ENCODE data around the gene DLGAP1. TPM values are rescaled to one million over a fixed set of nuclear protein-coding genes. Genes with fewer than 3 reads are reported as not detected.
A peak's percentile ranks its signal among the peaks of the same experiment; 100 is the strongest.

The DLGAP1 gene
- total RNA-seq, 1 experiment from 2014 or later = 23.0 TPM

DNA sequence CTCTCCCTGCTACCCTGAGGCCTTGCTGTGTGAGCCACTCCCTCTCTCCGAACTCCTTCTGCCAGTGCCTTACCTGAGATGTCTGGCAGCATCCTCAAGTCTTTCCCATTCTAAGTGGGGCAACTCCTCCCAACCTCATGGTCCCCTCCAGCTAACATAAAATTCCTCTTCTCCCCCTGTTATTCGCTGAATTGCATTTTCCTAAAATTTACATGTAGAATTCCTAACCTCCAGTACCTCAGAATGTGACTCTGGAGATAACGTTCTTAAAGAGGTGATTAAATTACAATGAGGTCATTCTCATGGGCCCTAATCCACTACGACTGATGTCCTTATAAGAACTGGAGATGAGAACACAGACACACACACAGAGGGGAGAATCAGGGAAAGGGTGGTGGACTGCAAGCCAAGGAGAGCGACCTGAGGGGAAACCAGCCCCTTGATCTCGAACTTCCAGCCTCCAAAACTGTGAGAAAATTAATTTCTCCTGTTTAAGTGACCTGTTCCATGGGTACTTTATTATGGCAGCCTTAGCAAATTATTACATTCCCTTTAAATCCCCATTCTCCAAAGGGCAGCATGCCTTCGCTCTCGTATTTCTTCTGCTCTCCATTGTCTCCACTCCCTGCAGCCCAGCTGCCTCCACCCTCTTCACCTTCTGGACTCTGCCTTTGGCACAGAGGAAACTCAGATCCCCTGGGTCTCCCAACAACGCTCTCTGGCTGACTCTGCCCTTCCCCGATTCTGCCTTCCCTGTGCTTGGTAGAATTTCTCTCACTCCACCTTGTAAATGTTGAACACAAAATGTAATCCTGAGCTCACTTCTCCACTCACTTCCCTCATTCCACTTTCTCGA is 934.6 kb downstream of the DLGAP1 start:
- Mint-ChIP-seq H3K4me3 (no peak overlapping the region), H3K9me3 (peaks cover 15% of the 10 kb centered on the region), H3K27ac (peak overlapping the region; percentile 38), H3K27me3 (ENCODE audit: low read depth) (peaks cover 3% of the 10 kb centered on the region; the same call in 1 of the 2 replicates), H3K36me3 (peaks cover 17% of the 10 kb centered on the region), H3K4me1 (peaks cover 21% of the 10 kb centered on the region)
- DNase-seq (ENCODE audit: low spot score) (no peak), ATAC-seq (peak; percentile 65)
- POLR2A ChIA-PET = no interaction called here
- TF ChIP-seq ZNF671 (CRISPR knock-in tag; IDR thresholded peaks at IDR 0.05) (no peak), NR2C2 (CRISPR knock-in tag; IDR thresholded peaks at IDR 0.05) (no peak), PRRX2 (CRISPR knock-in tag; IDR thresholded peaks at IDR 0.05) (no peak)
- TF ChIP-seq, protein P1, sequence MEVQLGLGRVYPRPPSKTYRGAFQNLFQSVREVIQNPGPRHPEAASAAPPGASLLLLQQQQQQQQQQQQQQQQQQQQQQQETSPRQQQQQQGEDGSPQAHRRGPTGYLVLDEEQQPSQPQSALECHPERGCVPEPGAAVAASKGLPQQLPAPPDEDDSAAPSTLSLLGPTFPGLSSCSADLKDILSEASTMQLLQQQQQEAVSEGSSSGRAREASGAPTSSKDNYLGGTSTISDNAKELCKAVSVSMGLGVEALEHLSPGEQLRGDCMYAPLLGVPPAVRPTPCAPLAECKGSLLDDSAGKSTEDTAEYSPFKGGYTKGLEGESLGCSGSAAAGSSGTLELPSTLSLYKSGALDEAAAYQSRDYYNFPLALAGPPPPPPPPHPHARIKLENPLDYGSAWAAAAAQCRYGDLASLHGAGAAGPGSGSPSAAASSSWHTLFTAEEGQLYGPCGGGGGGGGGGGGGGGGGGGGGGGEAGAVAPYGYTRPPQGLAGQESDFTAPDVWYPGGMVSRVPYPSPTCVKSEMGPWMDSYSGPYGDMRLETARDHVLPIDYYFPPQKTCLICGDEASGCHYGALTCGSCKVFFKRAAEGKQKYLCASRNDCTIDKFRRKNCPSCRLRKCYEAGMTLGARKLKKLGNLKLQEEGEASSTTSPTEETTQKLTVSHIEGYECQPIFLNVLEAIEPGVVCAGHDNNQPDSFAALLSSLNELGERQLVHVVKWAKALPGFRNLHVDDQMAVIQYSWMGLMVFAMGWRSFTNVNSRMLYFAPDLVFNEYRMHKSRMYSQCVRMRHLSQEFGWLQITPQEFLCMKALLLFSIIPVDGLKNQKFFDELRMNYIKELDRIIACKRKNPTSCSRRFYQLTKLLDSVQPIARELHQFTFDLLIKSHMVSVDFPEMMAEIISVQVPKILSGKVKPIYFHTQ (CRISPR knock-in tag; IDR thresholded peaks at IDR 0.05) = no peak
- TF ChIP-seq, protein P2, sequence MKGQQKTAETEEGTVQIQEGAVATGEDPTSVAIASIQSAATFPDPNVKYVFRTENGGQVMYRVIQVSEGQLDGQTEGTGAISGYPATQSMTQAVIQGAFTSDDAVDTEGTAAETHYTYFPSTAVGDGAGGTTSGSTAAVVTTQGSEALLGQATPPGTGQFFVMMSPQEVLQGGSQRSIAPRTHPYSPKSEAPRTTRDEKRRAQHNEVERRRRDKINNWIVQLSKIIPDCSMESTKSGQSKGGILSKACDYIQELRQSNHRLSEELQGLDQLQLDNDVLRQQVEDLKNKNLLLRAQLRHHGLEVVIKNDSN (CRISPR knock-in tag; IDR thresholded peaks at IDR 0.05) = no peak
- TF ChIP-seq, protein P3, sequence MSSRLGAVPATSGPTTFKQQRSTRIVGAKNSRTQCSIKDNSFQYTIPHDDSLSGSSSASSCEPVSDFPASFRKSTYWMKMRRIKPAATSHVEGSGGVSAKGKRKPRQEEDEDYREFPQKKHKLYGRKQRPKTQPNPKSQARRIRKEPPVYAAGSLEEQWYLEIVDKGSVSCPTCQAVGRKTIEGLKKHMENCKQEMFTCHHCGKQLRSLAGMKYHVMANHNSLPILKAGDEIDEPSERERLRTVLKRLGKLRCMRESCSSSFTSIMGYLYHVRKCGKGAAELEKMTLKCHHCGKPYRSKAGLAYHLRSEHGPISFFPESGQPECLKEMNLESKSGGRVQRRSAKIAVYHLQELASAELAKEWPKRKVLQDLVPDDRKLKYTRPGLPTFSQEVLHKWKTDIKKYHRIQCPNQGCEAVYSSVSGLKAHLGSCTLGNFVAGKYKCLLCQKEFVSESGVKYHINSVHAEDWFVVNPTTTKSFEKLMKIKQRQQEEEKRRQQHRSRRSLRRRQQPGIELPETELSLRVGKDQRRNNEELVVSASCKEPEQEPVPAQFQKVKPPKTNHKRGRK (CRISPR knock-in tag; IDR thresholded peaks at IDR 0.05; ENCODE audit: borderline replicate concordance) = no peak
- TF ChIP-seq, protein P4, sequence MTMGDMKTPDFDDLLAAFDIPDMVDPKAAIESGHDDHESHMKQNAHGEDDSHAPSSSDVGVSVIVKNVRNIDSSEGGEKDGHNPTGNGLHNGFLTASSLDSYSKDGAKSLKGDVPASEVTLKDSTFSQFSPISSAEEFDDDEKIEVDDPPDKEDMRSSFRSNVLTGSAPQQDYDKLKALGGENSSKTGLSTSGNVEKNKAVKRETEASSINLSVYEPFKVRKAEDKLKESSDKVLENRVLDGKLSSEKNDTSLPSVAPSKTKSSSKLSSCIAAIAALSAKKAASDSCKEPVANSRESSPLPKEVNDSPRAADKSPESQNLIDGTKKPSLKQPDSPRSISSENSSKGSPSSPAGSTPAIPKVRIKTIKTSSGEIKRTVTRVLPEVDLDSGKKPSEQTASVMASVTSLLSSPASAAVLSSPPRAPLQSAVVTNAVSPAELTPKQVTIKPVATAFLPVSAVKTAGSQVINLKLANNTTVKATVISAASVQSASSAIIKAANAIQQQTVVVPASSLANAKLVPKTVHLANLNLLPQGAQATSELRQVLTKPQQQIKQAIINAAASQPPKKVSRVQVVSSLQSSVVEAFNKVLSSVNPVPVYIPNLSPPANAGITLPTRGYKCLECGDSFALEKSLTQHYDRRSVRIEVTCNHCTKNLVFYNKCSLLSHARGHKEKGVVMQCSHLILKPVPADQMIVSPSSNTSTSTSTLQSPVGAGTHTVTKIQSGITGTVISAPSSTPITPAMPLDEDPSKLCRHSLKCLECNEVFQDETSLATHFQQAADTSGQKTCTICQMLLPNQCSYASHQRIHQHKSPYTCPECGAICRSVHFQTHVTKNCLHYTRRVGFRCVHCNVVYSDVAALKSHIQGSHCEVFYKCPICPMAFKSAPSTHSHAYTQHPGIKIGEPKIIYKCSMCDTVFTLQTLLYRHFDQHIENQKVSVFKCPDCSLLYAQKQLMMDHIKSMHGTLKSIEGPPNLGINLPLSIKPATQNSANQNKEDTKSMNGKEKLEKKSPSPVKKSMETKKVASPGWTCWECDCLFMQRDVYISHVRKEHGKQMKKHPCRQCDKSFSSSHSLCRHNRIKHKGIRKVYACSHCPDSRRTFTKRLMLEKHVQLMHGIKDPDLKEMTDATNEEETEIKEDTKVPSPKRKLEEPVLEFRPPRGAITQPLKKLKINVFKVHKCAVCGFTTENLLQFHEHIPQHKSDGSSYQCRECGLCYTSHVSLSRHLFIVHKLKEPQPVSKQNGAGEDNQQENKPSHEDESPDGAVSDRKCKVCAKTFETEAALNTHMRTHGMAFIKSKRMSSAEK (CRISPR knock-in tag; IDR thresholded peaks at IDR 0.05; ENCODE audit: borderline replicate concordance) = no peak
- CTCF ChIA-PET = interaction anchor here (0.7 to 1.4 kb wide), 4 partner anchors 21 to 74 kb away, joined by 3 to 5 read pairs (median 5); no protein-coding TSS in a partner anchor

DNA sequence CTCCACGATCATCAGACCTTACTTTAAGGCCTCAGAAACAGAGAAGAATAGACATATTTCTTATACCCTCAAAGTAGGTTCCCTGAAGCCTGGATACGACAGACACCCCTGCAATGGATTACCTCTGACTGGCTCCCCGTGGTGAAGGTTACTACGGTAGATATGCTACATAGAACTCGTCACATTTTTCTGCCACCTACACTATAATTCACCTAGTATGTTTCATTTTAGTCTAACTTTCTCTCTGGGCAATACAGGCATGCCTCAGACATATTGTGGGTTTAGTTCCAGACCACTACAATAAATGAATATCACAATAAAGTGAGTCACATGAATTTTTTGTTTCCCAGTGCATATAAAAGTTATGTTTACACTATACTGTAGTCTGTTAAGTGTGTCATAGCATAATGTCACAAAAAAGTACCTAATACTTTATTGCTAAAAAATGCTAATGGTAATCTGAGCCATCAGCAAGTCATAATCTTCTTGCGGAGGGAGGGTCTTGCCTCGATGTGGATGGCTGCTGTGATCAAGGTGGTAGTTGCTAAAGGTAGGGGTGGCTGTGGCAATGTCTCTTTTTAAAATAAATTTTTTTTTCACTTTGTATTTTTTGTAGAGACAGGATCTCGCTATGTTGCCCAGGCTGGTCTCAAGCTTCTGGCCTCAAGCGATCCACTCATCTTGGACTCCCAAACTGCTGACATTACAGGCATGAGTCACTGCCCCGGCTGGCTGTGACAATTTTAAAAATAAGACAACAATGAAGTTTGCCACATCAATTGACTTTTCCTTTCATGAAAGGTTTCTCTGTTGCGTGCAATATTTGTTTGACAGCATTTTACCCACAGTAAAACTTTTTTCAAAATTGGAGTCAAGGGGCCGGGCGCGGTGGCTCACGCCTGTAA is 940.5 kb downstream of the DLGAP1 start:
- H3K27me3 Mint-ChIP-seq (ENCODE audit: low read depth) = no peaks in the 10 kb centered on the region
- H3K27ac Mint-ChIP-seq = no peak overlapping the region
- POLR2A ChIA-PET = interaction anchor here (0.6 kb wide), 1 partner anchor 70 kb away, joined by 3 read pairs; no protein-coding TSS in a partner anchor
- TF ChIP-seq, protein P5, sequence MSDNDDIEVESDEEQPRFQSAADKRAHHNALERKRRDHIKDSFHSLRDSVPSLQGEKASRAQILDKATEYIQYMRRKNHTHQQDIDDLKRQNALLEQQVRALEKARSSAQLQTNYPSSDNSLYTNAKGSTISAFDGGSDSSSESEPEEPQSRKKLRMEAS (CRISPR knock-in tag; IDR thresholded peaks at IDR 0.05) = no peak
- no peak for TF ChIP-seq TP53 (CRISPR knock-in tag; IDR thresholded peaks at IDR 0.05)
- TF ChIP-seq, protein P6, sequence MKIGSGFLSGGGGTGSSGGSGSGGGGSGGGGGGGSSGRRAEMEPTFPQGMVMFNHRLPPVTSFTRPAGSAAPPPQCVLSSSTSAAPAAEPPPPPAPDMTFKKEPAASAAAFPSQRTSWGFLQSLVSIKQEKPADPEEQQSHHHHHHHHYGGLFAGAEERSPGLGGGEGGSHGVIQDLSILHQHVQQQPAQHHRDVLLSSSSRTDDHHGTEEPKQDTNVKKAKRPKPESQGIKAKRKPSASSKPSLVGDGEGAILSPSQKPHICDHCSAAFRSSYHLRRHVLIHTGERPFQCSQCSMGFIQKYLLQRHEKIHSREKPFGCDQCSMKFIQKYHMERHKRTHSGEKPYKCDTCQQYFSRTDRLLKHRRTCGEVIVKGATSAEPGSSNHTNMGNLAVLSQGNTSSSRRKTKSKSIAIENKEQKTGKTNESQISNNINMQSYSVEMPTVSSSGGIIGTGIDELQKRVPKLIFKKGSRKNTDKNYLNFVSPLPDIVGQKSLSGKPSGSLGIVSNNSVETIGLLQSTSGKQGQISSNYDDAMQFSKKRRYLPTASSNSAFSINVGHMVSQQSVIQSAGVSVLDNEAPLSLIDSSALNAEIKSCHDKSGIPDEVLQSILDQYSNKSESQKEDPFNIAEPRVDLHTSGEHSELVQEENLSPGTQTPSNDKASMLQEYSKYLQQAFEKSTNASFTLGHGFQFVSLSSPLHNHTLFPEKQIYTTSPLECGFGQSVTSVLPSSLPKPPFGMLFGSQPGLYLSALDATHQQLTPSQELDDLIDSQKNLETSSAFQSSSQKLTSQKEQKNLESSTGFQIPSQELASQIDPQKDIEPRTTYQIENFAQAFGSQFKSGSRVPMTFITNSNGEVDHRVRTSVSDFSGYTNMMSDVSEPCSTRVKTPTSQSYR (CRISPR knock-in tag; IDR thresholded peaks at IDR 0.05) = no peak
- TF ChIP-seq ZNF416 (CRISPR knock-in tag; IDR thresholded peaks at IDR 0.05) = no peak
- no peak for TF ChIP-seq NR2C2 (CRISPR knock-in tag; IDR thresholded peaks at IDR 0.05)
- TF ChIP-seq, protein P7, sequence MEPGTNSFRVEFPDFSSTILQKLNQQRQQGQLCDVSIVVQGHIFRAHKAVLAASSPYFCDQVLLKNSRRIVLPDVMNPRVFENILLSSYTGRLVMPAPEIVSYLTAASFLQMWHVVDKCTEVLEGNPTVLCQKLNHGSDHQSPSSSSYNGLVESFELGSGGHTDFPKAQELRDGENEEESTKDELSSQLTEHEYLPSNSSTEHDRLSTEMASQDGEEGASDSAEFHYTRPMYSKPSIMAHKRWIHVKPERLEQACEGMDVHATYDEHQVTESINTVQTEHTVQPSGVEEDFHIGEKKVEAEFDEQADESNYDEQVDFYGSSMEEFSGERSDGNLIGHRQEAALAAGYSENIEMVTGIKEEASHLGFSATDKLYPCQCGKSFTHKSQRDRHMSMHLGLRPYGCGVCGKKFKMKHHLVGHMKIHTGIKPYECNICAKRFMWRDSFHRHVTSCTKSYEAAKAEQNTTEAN (CRISPR knock-in tag; IDR thresholded peaks at IDR 0.05) = no peak
- no peak for TF ChIP-seq FOXJ3 (CRISPR knock-in tag; IDR thresholded peaks at IDR 0.05; ENCODE audit: borderline replicate concordance)
- TF ChIP-seq GRHL2 (CRISPR knock-in tag; IDR thresholded peaks at IDR 0.05; ENCODE audit: insufficient replicate concordance, severe bottlenecking) = no peak
- TF ChIP-seq JAZF1 (CRISPR knock-in tag; IDR thresholded peaks at IDR 0.05) = no peak
- no peak for TF ChIP-seq SMAD4 (CRISPR knock-in tag; IDR thresholded peaks at IDR 0.05)
- no peak for TF ChIP-seq TEAD1 (CRISPR knock-in tag; IDR thresholded peaks at IDR 0.05)

More for the DNA sequence above, 940.5 kb downstream of the DLGAP1 start:
- H3K4me1 Mint-ChIP-seq = peaks cover 28% of the 10 kb centered on the region
- DNase-seq (ENCODE audit: low spot score) = no peak
- no peaks in the 10 kb centered on the region for H3K36me3 Mint-ChIP-seq
- no peaks in the 10 kb centered on the region for H3K9me3 Mint-ChIP-seq
- CTCF ChIA-PET = no interaction called here
- no peak for ATAC-seq
- H3K4me3 Mint-ChIP-seq = no peak overlapping the region

Data from WTC11 (cell line).